Stimulated activated CD4-positive, alpha-beta T cell treated with anti-CD3 and anti-CD28 coated beads, Interleukin-1b, Interleukin-23, amount 100 ng/mL, for 24 hours (primary cell): ENCODE data around the gene HIVEP3.

Experiments
- DNase-seq, 4 experiments: peaks; one replicate each; pipeline ENCODE4 v3.0.0-alpha.2; 2020; ENCODE audit warnings: low read depth in 4 of 4, low spot score in 1 of 4

The HIVEP3 gene

GRCh38 chr1:41620365-41621169 lies 298.2 kb downstream of the HIVEP3 start:
- DNase-seq: no peak

- no peak for DNase-seq
Observed at GRCh38 chr1:41619511-41620364, 299.0 kb downstream of the HIVEP3 start.

GRCh38 chr1:41618871-41619270 lies 299.9 kb downstream of the HIVEP3 start:
- no peak for DNase-seq

- DNase-seq: no peak
Observed at GRCh38 chr1:41618066-41618825, 300.5 kb downstream of the HIVEP3 start.

- no peak for DNase-seq
Observed at GRCh38 chr1:41617336-41617735, 301.4 kb downstream of the HIVEP3 start.

- no peak for DNase-seq
Observed at GRCh38 chr1:41616563-41616962, 302.2 kb downstream of the HIVEP3 start.

- DNase-seq: no peak
Observed at GRCh38 chr1:41615981-41616380, 302.7 kb downstream of the HIVEP3 start.

GRCh38 chr1:41615316-41615715 lies 303.4 kb downstream of the HIVEP3 start:
- no peak for DNase-seq

- no peak for DNase-seq
Observed at GRCh38 chr1:41614818-41615217, 303.9 kb downstream of the HIVEP3 start.

- DNase-seq: no peak
Observed at GRCh38 chr1:41613689-41614574, 304.8 kb downstream of the HIVEP3 start.

GRCh38 chr1:41612953-41613352 lies 305.8 kb downstream of the HIVEP3 start:
- no peak for DNase-seq

- no peak for DNase-seq
Observed at GRCh38 chr1:41611932-41612450, 306.7 kb downstream of the HIVEP3 start.

- no peak for DNase-seq
Observed at GRCh38 chr1:41611068-41611931, 307.4 kb downstream of the HIVEP3 start.

- no peak for DNase-seq
Observed at GRCh38 chr1:41610361-41610760, 308.4 kb downstream of the HIVEP3 start.

GRCh38 chr1:41609166-41609883 lies 309.4 kb downstream of the HIVEP3 start:
- no peak for DNase-seq

GRCh38 chr1:41608211-41608610 lies 310.5 kb downstream of the HIVEP3 start:
- DNase-seq: no peak

- no peak for DNase-seq
Observed at GRCh38 chr1:41607808-41608207, 310.9 kb downstream of the HIVEP3 start.

- no peak for DNase-seq
Observed at GRCh38 chr1:41599912-41600311, 318.8 kb downstream of the HIVEP3 start.

GRCh38 chr1:41598325-41598724 lies 320.4 kb downstream of the HIVEP3 start:
- DNase-seq: no peak
